ENCODE results near the gene SEZ6L2. TPM values are rescaled to one million over a fixed set of nuclear protein-coding genes. Genes with fewer than 3 reads are reported as not detected.

The SEZ6L2 gene
- total and polyA plus RNA-seq, 2 of the 8 experiments (the other 6 are each of a cell fraction or from before 2014, with no cell fraction given): 43.5 to 47.7 TPM

GRCh38 chr16:29848420-29849297, 50.7 kb downstream of the SEZ6L2 start (continued):
- TF ChIP-seq POLR2A (IDR thresholded peaks at IDR 0.05; ENCODE audit: control extremely low read depth in 1 of 2, low read depth in 2 of 2, low read length in 2 of 2) (no peak), KDM1A (IDR thresholded peaks at IDR 0.05; ENCODE audit: borderline replicate concordance, low read length) (peak; percentile 28; the same call in 1 of the 2 replicates), YY1 (IDR thresholded peaks at IDR 0.05; ENCODE audit: low read depth, low read length) (no peak), ATF3 (IDR thresholded peaks at IDR 0.05; ENCODE audit: insufficient read depth, low read depth, low read length) (no peak), JUND (IDR thresholded peaks at IDR 0.05; ENCODE audit: low read length) (no peak), HDAC6 (IDR thresholded peaks at IDR 0.05; ENCODE audit: low read depth, low read length) (no peak), SIX5 (IDR thresholded peaks at IDR 0.05; ENCODE audit: low read depth, low read length) (no peak), MAX (IDR thresholded peaks at IDR 0.05) (no peak), SP4 (IDR thresholded peaks at IDR 0.05; ENCODE audit: low read length) (no peak), CHD1 (IDR thresholded peaks at IDR 0.05; ENCODE audit: low read depth, low read length) (no peak), RAD21 (IDR thresholded peaks at IDR 0.05 in 1 of 2, conservative IDR thresholded peaks at IDR 0.05 in 1 of 2; ENCODE audit: low read depth in 2 of 2, low read length in 2 of 2) (peak; percentile 69 to 85), SUZ12 (IDR thresholded peaks at IDR 0.05; ENCODE audit: low read length) (no peak), JUN (IDR thresholded peaks at IDR 0.05; ENCODE audit: low read depth, low read length) (no peak), SAP30 (IDR thresholded peaks at IDR 0.05; ENCODE audit: insufficient read depth, insufficient replicate concordance, low read length) (no peak), SP2 (IDR thresholded peaks at IDR 0.05; ENCODE audit: low read length) (no peak), EGR1 (IDR thresholded peaks at IDR 0.05; ENCODE audit: borderline replicate concordance, low read depth, low read length) (no peak), POU5F1 (IDR thresholded peaks at IDR 0.05; ENCODE audit: low read depth, low read length) (no peak), USF2 (IDR thresholded peaks at IDR 0.05; ENCODE audit: low read length) (no peak)
